ENCODE measurements around the gene RSPO4.

RSPO4 gene

GRCh38 chr20:939606-940005, 62.5 kb downstream of the RSPO4 start:
- DNase-seq (ENCODE audit: low read depth): no peak
- TF ChIP-seq, protein P1, sequence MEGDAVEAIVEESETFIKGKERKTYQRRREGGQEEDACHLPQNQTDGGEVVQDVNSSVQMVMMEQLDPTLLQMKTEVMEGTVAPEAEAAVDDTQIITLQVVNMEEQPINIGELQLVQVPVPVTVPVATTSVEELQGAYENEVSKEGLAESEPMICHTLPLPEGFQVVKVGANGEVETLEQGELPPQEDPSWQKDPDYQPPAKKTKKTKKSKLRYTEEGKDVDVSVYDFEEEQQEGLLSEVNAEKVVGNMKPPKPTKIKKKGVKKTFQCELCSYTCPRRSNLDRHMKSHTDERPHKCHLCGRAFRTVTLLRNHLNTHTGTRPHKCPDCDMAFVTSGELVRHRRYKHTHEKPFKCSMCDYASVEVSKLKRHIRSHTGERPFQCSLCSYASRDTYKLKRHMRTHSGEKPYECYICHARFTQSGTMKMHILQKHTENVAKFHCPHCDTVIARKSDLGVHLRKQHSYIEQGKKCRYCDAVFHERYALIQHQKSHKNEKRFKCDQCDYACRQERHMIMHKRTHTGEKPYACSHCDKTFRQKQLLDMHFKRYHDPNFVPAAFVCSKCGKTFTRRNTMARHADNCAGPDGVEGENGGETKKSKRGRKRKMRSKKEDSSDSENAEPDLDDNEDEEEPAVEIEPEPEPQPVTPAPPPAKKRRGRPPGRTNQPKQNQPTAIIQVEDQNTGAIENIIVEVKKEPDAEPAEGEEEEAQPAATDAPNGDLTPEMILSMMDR (IDR thresholded peaks at IDR 0.05; ENCODE audit: low read length, missing control alignments): no peak
- H3K4me3 ChIP-seq (replicated peaks; ENCODE audit: low read depth, low read length): no peak overlapping the region

GRCh38 chr20:934186-934840, 67.8 kb downstream of the RSPO4 start:
- no peak for DNase-seq (ENCODE audit: low read depth)
- TF ChIP-seq, protein P1 (IDR thresholded peaks at IDR 0.05; ENCODE audit: low read length, missing control alignments): no peak
- no peak overlapping the region for H3K4me3 ChIP-seq (replicated peaks; ENCODE audit: low read depth, low read length)

DNA sequence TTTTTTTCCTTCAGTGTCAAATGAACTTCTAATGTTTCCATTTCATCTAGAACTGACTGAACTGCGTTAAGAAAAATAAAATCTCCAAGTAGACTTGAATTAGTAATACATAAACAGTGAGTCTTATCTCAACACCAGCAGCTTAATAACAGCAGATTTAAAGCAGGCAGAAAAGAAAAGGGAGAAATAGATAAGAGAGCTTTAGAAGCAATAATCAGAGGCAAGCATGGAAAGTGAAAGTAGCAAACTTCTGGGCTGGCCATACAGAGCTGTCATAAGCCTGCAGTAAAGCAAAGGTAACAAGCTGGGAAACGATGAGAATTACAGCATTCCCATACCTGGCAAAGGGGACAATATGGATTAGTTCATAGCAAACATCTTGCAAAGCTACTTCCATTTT, 69.1 kb downstream of the RSPO4 start:
- TF ChIP-seq, protein P1 (IDR thresholded peaks at IDR 0.05; ENCODE audit: low read length, missing control alignments): no peak
- no peak overlapping the region for H3K4me3 ChIP-seq (replicated peaks; ENCODE audit: low read depth, low read length)
- DNase-seq (ENCODE audit: low read depth): no peak

DNA sequence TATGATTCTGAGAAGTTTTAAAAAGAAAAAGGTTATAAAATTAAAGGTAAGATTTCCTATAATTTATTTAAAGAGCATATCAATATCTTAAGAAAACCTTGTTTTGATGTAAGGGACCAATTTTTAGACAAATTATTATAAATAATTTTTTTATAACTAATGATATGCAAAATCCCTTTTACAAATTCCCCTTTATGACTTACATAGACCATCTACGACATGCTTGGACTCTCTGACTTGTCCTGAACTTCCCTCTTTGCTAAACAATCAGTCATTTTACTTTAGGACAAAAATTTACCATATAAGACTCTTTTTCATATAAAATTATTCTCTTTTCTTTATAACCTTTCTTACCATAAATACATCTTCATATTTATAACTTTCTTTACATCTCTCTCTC, 70.7 kb downstream of the RSPO4 start:
- H3K4me3 ChIP-seq (replicated peaks; ENCODE audit: low read depth, low read length): no peak overlapping the region
- TF ChIP-seq, protein P1 (IDR thresholded peaks at IDR 0.05; ENCODE audit: low read length, missing control alignments): no peak
- no peak for DNase-seq (ENCODE audit: low read depth)

DNA sequence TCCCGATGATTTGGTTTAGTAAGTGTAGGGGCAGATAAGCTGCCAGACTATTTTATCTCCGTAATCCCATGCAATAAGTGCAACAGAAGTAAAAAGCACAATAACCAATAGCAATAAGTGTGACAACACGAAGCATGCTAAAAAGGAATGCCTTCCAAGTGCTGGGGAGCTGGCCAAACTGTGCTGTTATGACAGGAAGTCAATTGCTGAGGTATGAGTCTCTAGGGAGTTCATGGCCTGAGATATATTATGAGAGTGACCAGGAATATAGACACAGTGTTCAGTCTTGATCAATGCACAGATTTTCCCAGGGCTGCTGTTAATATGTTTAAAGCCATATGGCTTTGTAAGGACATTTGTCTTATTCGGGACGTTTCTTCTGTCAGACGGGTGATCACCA, 75.4 kb downstream of the RSPO4 start:
- TF ChIP-seq, protein P1 (IDR thresholded peaks at IDR 0.05; ENCODE audit: low read length, missing control alignments): no peak
- no peak for DNase-seq (ENCODE audit: low read depth)
- no peak overlapping the region for H3K4me3 ChIP-seq (replicated peaks; ENCODE audit: low read depth, low read length)

DNA sequence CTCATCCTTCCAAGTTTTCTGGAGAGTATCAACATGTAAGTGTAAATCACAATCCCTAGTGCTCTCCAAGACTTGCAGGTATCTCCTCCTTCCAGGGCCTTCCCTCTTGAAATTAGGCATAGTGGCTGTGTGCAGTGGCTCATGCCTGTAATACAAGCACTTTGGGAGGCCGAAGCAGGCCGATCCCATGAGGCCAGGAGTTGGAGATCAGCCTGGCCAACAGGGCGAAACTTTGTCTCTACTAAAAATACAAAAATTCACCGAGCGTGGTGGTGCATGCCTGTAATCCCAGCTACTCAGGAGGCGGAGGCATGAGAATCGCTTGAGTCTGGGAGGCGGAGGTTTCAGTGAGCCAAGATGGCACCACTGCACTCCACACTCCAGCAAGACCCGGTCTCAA, 76.6 kb downstream of the RSPO4 start:
- no peak overlapping the region for H3K4me3 ChIP-seq (replicated peaks; ENCODE audit: low read depth, low read length)
- TF ChIP-seq, protein P1 (IDR thresholded peaks at IDR 0.05; ENCODE audit: low read length, missing control alignments): no peak
- DNase-seq (ENCODE audit: low read depth): no peak

- no peak for DNase-seq (ENCODE audit: low read depth)
- no peak overlapping the region for H3K4me3 ChIP-seq (replicated peaks; ENCODE audit: low read depth, low read length)
- TF ChIP-seq, protein P1 (IDR thresholded peaks at IDR 0.05; ENCODE audit: low read length, missing control alignments): no peak
Measured at GRCh38 chr20:924639-925038, 77.5 kb downstream of the RSPO4 start.
